ENCODE results near the gene BRSK2.

Gene BRSK2

GRCh38 chr11:1406571-1407485 lies 17.1 kb downstream of the BRSK2 start:
- Histone ChIP-seq H3K36me3 (replicated peaks; ENCODE audit: insufficient read depth, low read length) (no peaks in the 10 kb centered on the region), H3K9me3 (replicated peaks; ENCODE audit: insufficient read depth, low read length) (no peaks in the 10 kb centered on the region), H3K27me3 (replicated peaks; ENCODE audit: insufficient read depth, low read length) (peaks cover 50% of the 10 kb centered on the region), H2AFZ (ENCODE audit: low read length) (no peak overlapping the region), H3F3A (ENCODE audit: insufficient read depth, low read length) (no peaks in the 10 kb centered on the region), H3K4me2 (ENCODE audit: low read depth, low read length) (no peak overlapping the region), H3K4me1 (ENCODE audit: low read length) (no peaks in the 10 kb centered on the region), H3K79me2 (ENCODE audit: low read length) (no peaks in the 10 kb centered on the region), H4K20me1 (ENCODE audit: insufficient read depth, low read length) (no peaks in the 10 kb centered on the region), H3K9ac (ENCODE audit: low read length) (no peak overlapping the region), H3K4me3 (ENCODE audit: low read length) (no peak overlapping the region), H3K9me2 (replicated peaks; ENCODE audit: insufficient read depth, low read length) (no peaks in the 10 kb centered on the region), H3K27ac (ENCODE audit: low read length) (no peak overlapping the region)
- TF ChIP-seq EZH2 (optimal IDR thresholded peaks at IDR 0.05; ENCODE audit: low read depth, low read length) = no peak
- no peak for TF ChIP-seq CTCF (IDR thresholded peaks at IDR 0.05; ENCODE audit: low read length)
- no peak for TF ChIP-seq EZH2phosphoT487 (IDR thresholded peaks at IDR 0.05; ENCODE audit: low read length)
- no peak for DNase-seq

- no peaks in the 10 kb centered on the region for H3K9me2 ChIP-seq (replicated peaks; ENCODE audit: insufficient read depth, low read length)
- no peaks in the 10 kb centered on the region for H3K4me1 ChIP-seq (ENCODE audit: low read length)
- no peaks in the 10 kb centered on the region for H4K20me1 ChIP-seq (ENCODE audit: insufficient read depth, low read length)
- H3K27ac ChIP-seq (ENCODE audit: low read length) = no peak overlapping the region
- H3K27me3 ChIP-seq (replicated peaks; ENCODE audit: insufficient read depth, low read length) = peaks cover 42% of the 10 kb centered on the region
- TF ChIP-seq EZH2 (optimal IDR thresholded peaks at IDR 0.05; ENCODE audit: low read depth, low read length) (no peak), CTCF (IDR thresholded peaks at IDR 0.05; ENCODE audit: low read length) (no peak), EZH2phosphoT487 (IDR thresholded peaks at IDR 0.05; ENCODE audit: low read length) (no peak)
- H3K9ac ChIP-seq (ENCODE audit: low read length) = no peak overlapping the region
- H3K4me3 ChIP-seq (ENCODE audit: low read length) = no peak overlapping the region
- no peaks in the 10 kb centered on the region for H3K79me2 ChIP-seq (ENCODE audit: low read length)
- no peak for DNase-seq
- H3F3A ChIP-seq (ENCODE audit: insufficient read depth, low read length) = no peaks in the 10 kb centered on the region
- H3K9me3 ChIP-seq (replicated peaks; ENCODE audit: insufficient read depth, low read length) = no peaks in the 10 kb centered on the region
- no peak overlapping the region for H2AFZ ChIP-seq (ENCODE audit: low read length)
- no peak overlapping the region for H3K4me2 ChIP-seq (ENCODE audit: low read depth, low read length)
- H3K36me3 ChIP-seq (replicated peaks; ENCODE audit: insufficient read depth, low read length) = no peaks in the 10 kb centered on the region
Measured at GRCh38 chr11:1407668-1408067, 17.9 kb downstream of the BRSK2 start.

GRCh38 chr11:1408346-1408745 lies 18.6 kb downstream of the BRSK2 start:
- no peaks in the 10 kb centered on the region for H3F3A ChIP-seq (ENCODE audit: insufficient read depth, low read length)
- H3K27me3 ChIP-seq (replicated peaks; ENCODE audit: insufficient read depth, low read length) = peaks cover 35% of the 10 kb centered on the region
- no peaks in the 10 kb centered on the region for H3K79me2 ChIP-seq (ENCODE audit: low read length)
- H3K27ac ChIP-seq (ENCODE audit: low read length) = no peak overlapping the region
- TF ChIP-seq EZH2phosphoT487 (IDR thresholded peaks at IDR 0.05; ENCODE audit: low read length) = no peak
- TF ChIP-seq CTCF (IDR thresholded peaks at IDR 0.05; ENCODE audit: low read length) = no peak
- no peak for TF ChIP-seq EZH2 (optimal IDR thresholded peaks at IDR 0.05; ENCODE audit: low read depth, low read length)
- no peaks in the 10 kb centered on the region for H3K9me2 ChIP-seq (replicated peaks; ENCODE audit: insufficient read depth, low read length)
- H3K9me3 ChIP-seq (replicated peaks; ENCODE audit: insufficient read depth, low read length) = no peaks in the 10 kb centered on the region
- DNase-seq = no peak
- no peak overlapping the region for H2AFZ ChIP-seq (ENCODE audit: low read length)
- no peak overlapping the region for H3K4me2 ChIP-seq (ENCODE audit: low read depth, low read length)
- H4K20me1 ChIP-seq (ENCODE audit: insufficient read depth, low read length) = no peaks in the 10 kb centered on the region
- H3K4me3 ChIP-seq (ENCODE audit: low read length) = no peak overlapping the region
- no peaks in the 10 kb centered on the region for H3K4me1 ChIP-seq (ENCODE audit: low read length)
- no peaks in the 10 kb centered on the region for H3K36me3 ChIP-seq (replicated peaks; ENCODE audit: insufficient read depth, low read length)
- no peak overlapping the region for H3K9ac ChIP-seq (ENCODE audit: low read length)
